ENCODE results near the gene HEATR5B. TPM values are rescaled to one million over a fixed set of nuclear protein-coding genes. Genes with fewer than 3 reads are reported as not detected.

HEATR5B gene
- total and polyA plus RNA-seq, 2 of the 4 experiments (the other 2 are of a cell fraction) = 8.3 to 17.9 TPM

- H2BK15ac ChIP-seq (ENCODE audit: low read depth, low read length) = no peak overlapping the region
- no peak overlapping the region for H3K14ac ChIP-seq (replicated peaks; ENCODE audit: low read depth, low read length)
- H2BK5ac ChIP-seq (ENCODE audit: low read depth, low read length, poor library complexity, severe bottlenecking) = no peak overlapping the region
- H3K9me3 ChIP-seq (ENCODE audit: control insufficient read depth, insufficient read depth, low read length) = no peaks in the 10 kb centered on the region
- no peak overlapping the region for H2BK20ac ChIP-seq (ENCODE audit: low read depth, low read length)
- H3K4me3 ChIP-seq (ENCODE audit: insufficient read depth, low read depth, low read length) = no peak overlapping the region
- no peaks in the 10 kb centered on the region for H3K36me3 ChIP-seq (ENCODE audit: control insufficient read depth, insufficient read depth, low read length)
- in situ Hi-C loops (cut with MboI; ENCODE audit: low sequenced_read_pairs) (no loop called here), dilution Hi-C loops (cut with HindIII; ENCODE audit: low sequenced_read_pairs, unreplicated experiment) (no loop called here), intact Hi-C loops (cut with micrococcal nuclease) (no loop called here)
- no peak overlapping the region for H2BK120ac ChIP-seq (ENCODE audit: low read depth, low read length)
- H4K91ac ChIP-seq (ENCODE audit: insufficient read depth, low read depth, low read length) = no peak overlapping the region
- H3K4ac ChIP-seq (ENCODE audit: low read depth, low read length) = no peak overlapping the region
- 100% methylated on average over 5 of the region's 8 CpGs; no CpG with 5 or more reads in 1 of the 2 experiments for whole genome bisulfite sequencing, 2 experiments (ENCODE audit: extremely low coverage in 2 of 2, insufficient read length in 1 of 2)
- no peak for DNase-seq
- no peak overlapping the region for H2AK9ac ChIP-seq (replicated peaks; ENCODE audit: low read depth, low read length, poor library complexity)
- no peaks in the 10 kb centered on the region for H3K4me1 ChIP-seq (ENCODE audit: control insufficient read depth, insufficient read depth, low read length)
- H4K5ac ChIP-seq (ENCODE audit: low read depth, low read length) = no peak overlapping the region
- H2AFZ ChIP-seq (replicated peaks; ENCODE audit: low read length, poor library complexity) = no peak overlapping the region
- ChIA-PET POLR2A (ENCODE audit: unreplicated experiment) (no interaction called here), CTCF (no interaction called here)
- ATAC-seq (ENCODE audit: low read depth) = no peak
- no peak overlapping the region for H3K27ac ChIP-seq (ENCODE audit: insufficient read depth, low read length)
- H3K9ac ChIP-seq (ENCODE audit: low read depth, low read length) = no peak overlapping the region
- no peaks in the 10 kb centered on the region for H3K9me1 ChIP-seq (ENCODE audit: insufficient read depth, low read length)
- H2AK5ac ChIP-seq (ENCODE audit: low read depth, low read length) = no peak overlapping the region
- no TSS peak for BruUV-seq (replicated peaks)
- no peak overlapping the region for H3K23ac ChIP-seq (ENCODE audit: low read depth, low read length)
- no peaks in the 10 kb centered on the region for H3K27me3 ChIP-seq (ENCODE audit: control insufficient read depth, insufficient read depth, low read length)
- H3K56ac ChIP-seq (ENCODE audit: extremely low read depth, insufficient read depth, low read length) = no peak overlapping the region
- H3K4me2 ChIP-seq (ENCODE audit: low read depth, low read length) = no peak overlapping the region
- no peaks in the 10 kb centered on the region for H3K79me1 ChIP-seq (ENCODE audit: low read depth in 1 of 2, low read length in 2 of 2)
- TF ChIP-seq MAFK (IDR thresholded peaks at IDR 0.05; ENCODE audit: low read depth, low read length) = no peak
- TF ChIP-seq NFE2L2 (IDR thresholded peaks at IDR 0.05; ENCODE audit: low read depth, low read length) = no peak
- TF ChIP-seq SMC3 (IDR thresholded peaks at IDR 0.05; ENCODE audit: low read depth, low read length) = no peak
- no peak for TF ChIP-seq RFX5 (IDR thresholded peaks at IDR 0.05; ENCODE audit: low read depth, low read length)
- TF ChIP-seq MXI1 (IDR thresholded peaks at IDR 0.05; ENCODE audit: borderline replicate concordance, low read depth, low read length) = no peak
- TF ChIP-seq MAZ (IDR thresholded peaks at IDR 0.05; ENCODE audit: borderline replicate concordance, low read depth, low read length) = no peak
- TF ChIP-seq BHLHE40 (IDR thresholded peaks at IDR 0.05; ENCODE audit: low read depth, low read length) = no peak
- TF ChIP-seq CEBPB (IDR thresholded peaks at IDR 0.05; ENCODE audit: low read depth, low read length) = no peak
- no peak for TF ChIP-seq FOS (IDR thresholded peaks at IDR 0.05; ENCODE audit: low read depth, low read length)
- TF ChIP-seq POLR2A (IDR thresholded peaks at IDR 0.05; ENCODE audit: low read depth, low read length) = no peak
- TF ChIP-seq RAD21 (IDR thresholded peaks at IDR 0.05; ENCODE audit: low read length) = no peak
- no peak for TF ChIP-seq ELK1 (IDR thresholded peaks at IDR 0.05; ENCODE audit: borderline replicate concordance, low read depth, low read length)
- TF ChIP-seq CHD1 (IDR thresholded peaks at IDR 0.05; ENCODE audit: low read depth, low read length) = no peak
- TF ChIP-seq RCOR1 (IDR thresholded peaks at IDR 0.05; ENCODE audit: insufficient replicate concordance, low read length) = no peak
- TF ChIP-seq USF2 (IDR thresholded peaks at IDR 0.05; ENCODE audit: low read depth, low read length) = no peak
- no peak overlapping the region for H3K18ac ChIP-seq (ENCODE audit: low read depth, low read length)
- no peak overlapping the region for H4K8ac ChIP-seq (ENCODE audit: low read depth in 2 of 2, low read length in 2 of 2)
- no peaks in the 10 kb centered on the region for H4K20me1 ChIP-seq (ENCODE audit: insufficient read depth, low read length)
Observed at GRCh38 chr2:36975306-36975705, 108.9 kb downstream of the HEATR5B start.
